H1 (cell line): ENCODE measurements around the gene PARD3. TPM values are rescaled to one million over a fixed set of nuclear protein-coding genes. Genes with fewer than 3 reads are reported as not detected.

Experiments used
- CTCF ChIA-PET: fragments of 300-600 bp; sonication (Branson Sonifier 250); formaldehyde crosslinking; loops from one replicate; lab custom pipeline; 2021; ENCODE audit not compliant: partially characterized antibody; lab: Charles Lee
- POLR2A ChIA-PET: fragments of 300-600 bp; sonication (Branson Sonifier 250); formaldehyde crosslinking; loops from one replicate; lab custom pipeline; 2021; ENCODE audit warnings: inconsistent platforms; ENCODE audit not compliant: partially characterized antibody; lab: Charles Lee
- DNase-seq, 2 experiments: peaks; one replicate each; pipeline versions ENCODE4 v3.0.0 to v3.0.0-alpha.2; 2010 to 2022; ENCODE audit warnings: low spot score in 2 of 2, low read depth in 1 of 2, mixed read lengths in 1 of 2
- FAIRE-seq: peaks from 2 replicates; lab custom pipeline; 2011; peaks lifted over from hg19 to GRCh38; lab: Jason Lieb, UNC
- H2AFZ ChIP-seq: 2 replicates; pipeline ENCODE4 v1.8.1; 2012; ENCODE audit warnings: low read length, inconsistent platforms
- H2AK5ac ChIP-seq: 2 replicates; pipeline ENCODE4 v1.6.1; 2013; ENCODE audit warnings: low read depth, low read length
- H2BK120ac ChIP-seq: replicated peaks from 2 replicates; pipeline ENCODE3; 2013; ENCODE audit warnings: low read depth, low read length, inconsistent platforms
- H2BK12ac ChIP-seq: 2 replicates; pipeline ENCODE4 v1.6.1; 2013; ENCODE audit warnings: low read depth, low read length
- H2BK15ac ChIP-seq: 2 replicates; pipeline ENCODE4 v1.6.1; 2013; ENCODE audit warnings: low read length
- H2BK20ac ChIP-seq: 2 replicates; pipeline ENCODE4 v1.6.1; 2013; ENCODE audit warnings: low read length
- H2BK5ac ChIP-seq: 2 replicates; pipeline ENCODE4 v1.6.1; 2013; ENCODE audit warnings: low read depth, low read length
- H3K14ac ChIP-seq: 2 replicates; pipeline ENCODE4 v1.6.1; 2013; ENCODE audit warnings: inconsistent platforms; ENCODE audit not compliant: insufficient read length
- H3K18ac ChIP-seq: 2 replicates; pipeline ENCODE4 v1.6.1; 2013; ENCODE audit warnings: low read length; ENCODE audit errors: extremely low read depth
- H3K23ac ChIP-seq: 2 replicates; pipeline ENCODE4 v1.6.1; 2013; ENCODE audit warnings: inconsistent platforms; ENCODE audit not compliant: insufficient read length
- H3K23me2 ChIP-seq: 2 replicates; pipeline ENCODE4 v1.6.1; 2013; ENCODE audit warnings: low read depth, low read length
- H3K27ac ChIP-seq: 2 replicates; pipeline ENCODE4 v1.6.1; 2011; ENCODE audit warnings: low read depth, low read length, inconsistent platforms
- H3K27me3 ChIP-seq, 4 experiments: replicated peaks in 1 of 4; 1 replicate in 1 of 4; 2 replicates in 3 of 4; pipeline versions ENCODE4 v1.6.1 to v1.8.1; 2011 to 2013; ENCODE audit warnings: low read length in 3 of 4, mild to moderate bottlenecking in 3 of 4, inconsistent platforms in 2 of 4, mixed read lengths in 2 of 4, moderate library complexity in 1 of 4; ENCODE audit not compliant: control insufficient read depth in 3 of 4, insufficient read depth in 3 of 4; ENCODE audit errors: extremely low read depth in 1 of 4
- H3K36me3 ChIP-seq, 4 experiments: 2 replicates each; pipeline versions ENCODE4 v1.6.1 to v1.8.1; 2011 to 2013; ENCODE audit warnings: mild to moderate bottlenecking in 4 of 4, low read length in 3 of 4, moderate library complexity in 2 of 4, control low read depth in 1 of 4, inconsistent platforms in 1 of 4; ENCODE audit not compliant: insufficient read depth in 4 of 4, control insufficient read depth in 2 of 4
- H3K4ac ChIP-seq: replicated peaks from 2 replicates; pipeline ENCODE3; 2013; ENCODE audit warnings: low read length, low read depth, mixed read lengths, inconsistent platforms; ENCODE audit not compliant: insufficient read length
- H3K4me1 ChIP-seq, 4 experiments: replicated peaks in 1 of 4; 1 replicate in 1 of 4; 2 replicates in 3 of 4; pipeline versions ENCODE4 v1.6.1 to v1.8.1; 2011 to 2013; ENCODE audit warnings: low read length in 3 of 4, inconsistent platforms in 2 of 4, mixed read lengths in 1 of 4; ENCODE audit not compliant: insufficient read depth in 4 of 4, control insufficient read depth in 3 of 4
- H3K4me2 ChIP-seq, 2 experiments: 2 replicates each; pipeline versions ENCODE4 v1.6.1 to v1.8.1; 2011 to 2013; ENCODE audit warnings: low read depth in 2 of 2, low read length in 2 of 2, control low read depth in 1 of 2, inconsistent platforms in 1 of 2, mild to moderate bottlenecking in 1 of 2; ENCODE audit not compliant: insufficient read depth in 1 of 2
- H3K4me3 ChIP-seq, 4 experiments: fragments of 200-600, 300-600 bp in 1 of 4; sonication (generic), shearing (Covaris generic), sonication (Bioruptor Twin) in 1 of 4; 2 replicates each; pipeline versions ENCODE4 v1.5.1 to v1.8.1; 2011 to 2016; ENCODE audit warnings: low read length in 4 of 4, low read depth in 3 of 4, control low read depth in 2 of 4, inconsistent platforms in 2 of 4, mild to moderate bottlenecking in 2 of 4, mixed read lengths in 1 of 4, moderate library complexity in 1 of 4; ENCODE audit not compliant: insufficient read depth in 2 of 4; ENCODE audit errors: extremely low read depth in 1 of 4
- H3K56ac ChIP-seq: replicated peaks from 2 replicates; pipeline ENCODE3; 2013; ENCODE audit warnings: low read depth, mild to moderate bottlenecking, mixed read lengths, low read length, inconsistent platforms; ENCODE audit not compliant: insufficient read length
- H3K79me1 ChIP-seq: 2 replicates; pipeline ENCODE4 v1.6.1; 2013; ENCODE audit warnings: low read depth, low read length, control low read depth
- H3K79me2 ChIP-seq, 2 experiments: 2 replicates each; pipeline versions ENCODE4 v1.6.1 to v1.8.1; 2012 to 2013; ENCODE audit warnings: low read length in 2 of 2, mild to moderate bottlenecking in 2 of 2, inconsistent platforms in 1 of 2; ENCODE audit not compliant: insufficient read depth in 2 of 2, control insufficient read depth in 1 of 2
- H3K9ac ChIP-seq, 4 experiments: replicated peaks in 1 of 4; 1 replicate in 1 of 4; 2 replicates in 3 of 4; pipeline versions ENCODE4 v1.6.1 to v1.8.1; 2011 to 2013; ENCODE audit warnings: low read depth in 3 of 4, low read length in 3 of 4, control low read depth in 2 of 4, mild to moderate bottlenecking in 2 of 4, moderate library complexity in 2 of 4, inconsistent platforms in 1 of 4; ENCODE audit errors: extremely low read depth in 1 of 4
- H3K9me3 ChIP-seq, 2 experiments: 2 replicates each; pipeline versions ENCODE4 v1.6.1 to v1.8.1; 2012 to 2013; ENCODE audit warnings: mild to moderate bottlenecking in 2 of 2, moderate library complexity in 2 of 2, control low read depth in 1 of 2, inconsistent platforms in 1 of 2, low read depth in 1 of 2, low read length in 1 of 2, mixed read lengths in 1 of 2; ENCODE audit not compliant: insufficient read depth in 2 of 2
- H4K20me1 ChIP-seq, 2 experiments: replicated peaks in 1 of 2; 2 replicates each; pipeline versions ENCODE3 to v1.8.1; 2011 to 2013; ENCODE audit warnings: inconsistent platforms in 2 of 2, low read length in 2 of 2, mild to moderate bottlenecking in 1 of 2; ENCODE audit not compliant: insufficient read depth in 2 of 2, control insufficient read depth in 1 of 2
- H4K5ac ChIP-seq: 2 replicates; pipeline ENCODE4 v1.6.1; 2013; ENCODE audit warnings: low read length, low read depth, mixed read lengths, inconsistent platforms; ENCODE audit not compliant: insufficient read length
- H4K8ac ChIP-seq: 2 replicates; pipeline ENCODE4 v1.8.0; 2013; ENCODE audit warnings: mild to moderate bottlenecking, moderate library complexity, low read length, inconsistent platforms; ENCODE audit not compliant: insufficient read depth; ENCODE audit errors: extremely low read depth
- H4K91ac ChIP-seq: replicated peaks from 2 replicates; pipeline ENCODE3; 2013; ENCODE audit warnings: low read length, mixed read lengths, inconsistent platforms; ENCODE audit not compliant: insufficient read length
- BCL11A ChIP-seq, 2 experiments: IDR thresholded peaks; one replicate each; pipeline ENCODE4 v1.6.1; 2011; ENCODE audit warnings: low read depth in 2 of 2, low read length in 2 of 2, mild to moderate bottlenecking in 2 of 2
- POLR2AphosphoS5 ChIP-seq: IDR thresholded peaks from 2 replicates; pipeline ENCODE4 v1.6.1; 2011; ENCODE audit warnings: low read depth, low read length
- RNF2 ChIP-seq: fragments of 200-900, 300-1000 bp; sonication (generic); IDR thresholded peaks from 2 replicates; pipeline ENCODE4 v1.7.1; 2016; ENCODE audit warnings: borderline replicate concordance, low read depth, mild to moderate bottlenecking, antibody characterized with exemption, low read length; ENCODE audit not compliant: poor library complexity, severe bottlenecking; ENCODE audit errors: missing control alignments
- TAF7 ChIP-seq: optimal IDR thresholded peaks from 2 replicates; pipeline ENCODE3; 2011; ENCODE audit warnings: low read depth, mild to moderate bottlenecking, inconsistent platforms, low read length, moderate library complexity, borderline replicate concordance
- YY1 ChIP-seq: IDR thresholded peaks from 2 replicates; pipeline ENCODE4 v1.6.1; 2011; ENCODE audit warnings: low read depth, mild to moderate bottlenecking, low read length
- ZNF274 ChIP-seq: IDR thresholded peaks from 2 replicates; pipeline ENCODE4 v1.7.0; 2012; ENCODE audit warnings: low read length, borderline replicate concordance; ENCODE audit errors: extremely low read depth
- WGBS, 2 experiments: shearing (Covaris generic) in 1 of 2; methylation state at CpG; one replicate each; pipeline versions ENCODE4 v1.1.6 to v1.1.7; 2013 to 2015; ENCODE audit warnings: low lambda C conversion rate in 2 of 2, mixed read lengths in 2 of 2, inconsistent platforms in 1 of 2, low coverage in 1 of 2, missing lambda C conversion rate in 1 of 2; ENCODE audit not compliant: insufficient replicate concordance in 2 of 2, insufficient coverage in 1 of 2, insufficient read length in 1 of 2; ENCODE audit errors: extremely low coverage in 1 of 2, missing lambda C conversion rate in 1 of 2; 5-methylcytosine and 5-hydroxymethylcytosine counted together
- polyA plus RNA-seq, 7 experiments: library from polyadenylated mRNA; depleted of rRNA in 3 of 7; stranded (reverse) in 5 of 7; unstranded in 2 of 7; fragments of >200 nt in 5 of 7; fragments of 200-250 nt in 2 of 7; gene quantifications; 1 replicate in 5 of 7; 2 replicates in 1 of 7; 4 replicates in 1 of 7; pipeline versions ENCODE4 v1.2.1 to v1.2.3, GENCODE V29; 2011 to 2013; ENCODE audit warnings: missing spikeins in 2 of 7, mixed read lengths in 2 of 7
- total RNA-seq: library from RNA; stranded (reverse); fragmentation: NEBNext Ultra II Directional; extraction: Animal tissue kit (Norgen Biotek cat#: 25700); gene quantifications from 2 replicates; pipeline ENCODE4 v1.2.1, GENCODE V29; 2021

Gene PARD3
- total and polyA plus RNA-seq, 2 of the 8 experiments (the other 6 are each of a cell fraction or from before 2014, with no cell fraction given) = 19.7 to 49.1 TPM

DNA sequence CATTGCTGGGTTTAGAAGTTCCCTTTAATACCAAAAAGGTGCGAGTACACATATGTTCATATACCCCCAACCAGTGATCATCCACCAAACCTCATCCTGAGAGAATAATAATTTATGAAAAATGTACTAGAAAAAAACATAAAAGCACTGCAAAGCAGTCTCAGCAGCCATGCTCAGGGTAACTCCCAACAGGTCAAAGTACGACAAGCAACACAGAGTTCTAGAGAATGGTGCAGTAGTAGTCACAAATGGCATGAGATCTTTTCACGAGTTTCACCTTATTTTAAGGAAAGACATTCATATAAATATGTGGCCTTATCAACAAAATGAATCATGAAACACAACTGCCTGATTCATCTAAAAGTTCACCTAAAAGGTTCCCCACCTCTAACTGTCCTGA lies 338.5 kb downstream of the PARD3 start:
- H3K9me3 ChIP-seq = no peaks in the 10 kb centered on the region
- DNase-seq (no peak), FAIRE-seq (no peak)
- no peak overlapping the region for H3K4me3 ChIP-seq
- no peaks in the 10 kb centered on the region for H3K36me3 ChIP-seq
- 93% methylated on average over 3 of the region's 3 CpGs; no CpG with 5 or more reads in 1 of the 2 experiments for WGBS, 2 experiments
- no peak overlapping the region for H4K91ac ChIP-seq
- no peak overlapping the region for H2BK20ac ChIP-seq
- H3K79me1 ChIP-seq = no peaks in the 10 kb centered on the region
- no peak overlapping the region for H2BK15ac ChIP-seq
- CTCF ChIA-PET = no interaction called here
- H3K14ac ChIP-seq = no peak overlapping the region
- no peak overlapping the region for H3K9ac ChIP-seq
- H3K18ac ChIP-seq = no peak overlapping the region
- no peak overlapping the region for H3K56ac ChIP-seq
- POLR2A ChIA-PET = no interaction called here
- no peaks in the 10 kb centered on the region for H3K27me3 ChIP-seq
- H2BK12ac ChIP-seq = no peak overlapping the region
- H2AK5ac ChIP-seq = no peak overlapping the region; the same call in 1 of the 2 replicates
- H3K4me1 ChIP-seq = no peaks in the 10 kb centered on the region
- H3K23ac ChIP-seq = no peak overlapping the region
- no peak overlapping the region for H2BK5ac ChIP-seq
- no peaks in the 10 kb centered on the region for H3K79me2 ChIP-seq
- H4K20me1 ChIP-seq = no peaks in the 10 kb centered on the region
- H3K27ac ChIP-seq = no peak overlapping the region
- H2AFZ ChIP-seq = no peak overlapping the region
- H3K4me2 ChIP-seq = no peak overlapping the region
- no peak for TF ChIP-seq YY1
- TF ChIP-seq BCL11A (IDR thresholded peaks at IDR 0.05; ENCODE audit: low read depth in 2 of 2, low read length in 2 of 2) = no peak
- no peak for TF ChIP-seq RNF2
- no peak for TF ChIP-seq POLR2AphosphoS5
- TF ChIP-seq ZNF274 = no peak
- no peak for TF ChIP-seq TAF7
- TF ChIP-seq, all 59 proteins: peak for 0
- H3K4ac ChIP-seq = no peak overlapping the region
- no peaks in the 10 kb centered on the region for H3K23me2 ChIP-seq
- no peak overlapping the region for H2BK120ac ChIP-seq
- no peak overlapping the region for H4K5ac ChIP-seq
- no peak overlapping the region for H4K8ac ChIP-seq
